ENCODE data around the gene PACSIN3. TPM values are rescaled to one million over a fixed set of nuclear protein-coding genes. Genes with fewer than 3 reads are reported as not detected.
A peak's percentile ranks its signal among the peaks of the same experiment; 100 is the strongest.

The PACSIN3 gene
- total and polyA plus RNA-seq, 2 donors (not counting 3 experiments of a cell fraction or from before 2014, with no cell fraction given), result 15.2 to 27.2 TPM

DNA sequence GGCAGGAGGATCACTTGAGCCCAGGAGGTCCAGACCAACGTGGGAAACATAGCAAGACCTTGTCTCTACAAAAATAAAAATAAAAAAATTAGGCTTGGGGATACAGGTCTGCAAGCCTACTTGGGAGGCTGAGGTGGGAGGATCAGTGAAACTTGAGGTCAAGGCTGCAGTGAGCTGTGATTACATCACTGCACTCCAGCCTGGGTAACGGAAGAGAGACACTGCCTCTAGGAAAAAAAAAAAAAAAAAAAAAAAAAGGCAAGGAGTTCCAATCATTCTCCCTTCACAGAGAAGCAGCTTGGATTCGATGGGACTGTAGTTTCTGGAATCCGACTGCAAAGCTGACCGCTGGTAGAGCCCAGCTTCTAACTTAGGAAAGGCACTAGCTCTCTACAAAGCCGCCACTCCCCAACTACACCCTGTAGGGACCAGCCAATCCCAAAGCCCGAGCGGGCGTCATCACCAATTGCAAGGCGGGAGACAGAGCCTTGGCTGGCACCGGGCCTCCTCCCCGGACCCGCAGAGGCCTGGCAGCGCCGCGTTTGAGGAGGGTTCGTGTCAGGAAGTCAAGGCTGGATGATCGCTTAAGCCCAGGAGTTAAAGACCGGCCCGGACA, 27.8 kb upstream of the PACSIN3 start:
- dilution Hi-C loops (cut with MboI; ENCODE audit: extremely low pct_ligation_motif_present, low sequenced_read_pairs), result no loop called here
- H3K79me2 ChIP-seq (ENCODE audit: control insufficient read depth, insufficient read depth, low read length), result peaks cover 31% of the 10 kb centered on the region
- TSS peak; percentile 57 for BruUV-seq (replicated peaks)
- H3K9ac ChIP-seq (replicated peaks; ENCODE audit: extremely low read depth, insufficient read depth, low read length), result peak overlapping the region; percentile 65
- H3K9me3 ChIP-seq (replicated peaks; ENCODE audit: control insufficient read depth, insufficient read depth, low read length), result no peaks in the 10 kb centered on the region
- POLR2A ChIA-PET, result interaction anchor here (0.6 to 2.4 kb wide), 7 partner anchors 10 to 240 kb away, joined by 3 to 15 read pairs (median 6); partner anchors contain the start of genes ACP2 and MADD
- peak overlapping the region; percentile 63 for H2AFZ ChIP-seq (ENCODE audit: low read depth, low read length)
- intact Hi-C loops (cut with micrococcal nuclease), result loop anchor here (1.0 to 5.0 kb wide), 5 partner anchors 27 to 1092 kb away; partner anchors contain the start of genes PACSIN3 and PHF21A
- CTCF ChIA-PET, result interaction anchor here (0.7 to 3.6 kb wide), 14 partner anchors 10 to 141 kb away, joined by 3 to 19 read pairs (median 4); partner anchors contain the start of gene ACP2
- H4K20me1 ChIP-seq (replicated peaks; ENCODE audit: control insufficient read depth, extremely low read depth, insufficient read depth, low read length), result no peaks in the 10 kb centered on the region
- TF ChIP-seq POLR2A (IDR thresholded peaks at IDR 0.05; ENCODE audit: low read depth, low read length), result peak; percentile 8
- TF ChIP-seq FOS (IDR thresholded peaks at IDR 0.05; ENCODE audit: borderline replicate concordance, insufficient read depth, low read length), result no peak
- H3K4me3 ChIP-seq (replicated peaks in 1 of 3; ENCODE audit: insufficient read depth in 1 of 3, low read depth in 1 of 3, low read length in 3 of 3), result peak overlapping the region in 2 of 3 experiments; percentile 18 to 58
- H3K27me3 ChIP-seq (ENCODE audit: control insufficient read depth in 2 of 2, insufficient read depth in 2 of 2, low read length in 2 of 2), result no peaks in the 10 kb centered on the region
- H3K27ac ChIP-seq (ENCODE audit: insufficient read depth, low read depth, low read length), result peak overlapping the region; percentile 40
- no peaks in the 10 kb centered on the region for H3K9me1 ChIP-seq (replicated peaks; ENCODE audit: control insufficient read depth, extremely low read depth, insufficient read depth, low read length)
- peak overlapping the region; percentile 2 for H3K4me2 ChIP-seq (ENCODE audit: insufficient read depth, low read length)
- peaks cover 23% of the 10 kb centered on the region for H3K4me1 ChIP-seq (ENCODE audit: control insufficient read depth, extremely low read depth, insufficient read depth, low read length)
- FAIRE-seq (no peak), DNase-seq (ENCODE audit: low read depth, low spot score) (peak; percentile 77)
- H3K36me3 ChIP-seq (ENCODE audit: control insufficient read depth in 2 of 2, extremely low read depth in 1 of 2, insufficient read depth in 2 of 2, low read length in 2 of 2), result no peaks in the 10 kb centered on the region

- H3K4me3 ChIP-seq (replicated peaks in 1 of 3; ENCODE audit: insufficient read depth in 1 of 3, low read depth in 1 of 3, low read length in 3 of 3), result no peak overlapping the region
- FAIRE-seq (no peak), DNase-seq (ENCODE audit: low read depth, low spot score) (no peak)
- intact Hi-C loops (cut with micrococcal nuclease) (loop anchor here (5.0 kb wide), 1 partner anchor 1091 kb away; the partner anchor contains the start of gene PHF21A), dilution Hi-C loops (cut with MboI; ENCODE audit: extremely low pct_ligation_motif_present, low sequenced_read_pairs) (no loop called here)
- POLR2A ChIA-PET, result no interaction called here
- no peak overlapping the region for H2AFZ ChIP-seq (ENCODE audit: low read depth, low read length)
- no TSS peak for BruUV-seq (replicated peaks)
- H3K27ac ChIP-seq (ENCODE audit: insufficient read depth, low read depth, low read length), result no peak overlapping the region
- no peak overlapping the region for H3K9ac ChIP-seq (replicated peaks; ENCODE audit: extremely low read depth, insufficient read depth, low read length)
- H3K79me2 ChIP-seq (ENCODE audit: control insufficient read depth, insufficient read depth, low read length), result peaks cover 24% of the 10 kb centered on the region
- H3K4me2 ChIP-seq (ENCODE audit: insufficient read depth, low read length), result no peak overlapping the region
- H4K20me1 ChIP-seq (replicated peaks; ENCODE audit: control insufficient read depth, extremely low read depth, insufficient read depth, low read length), result no peaks in the 10 kb centered on the region
- H3K9me3 ChIP-seq (replicated peaks; ENCODE audit: control insufficient read depth, insufficient read depth, low read length), result no peaks in the 10 kb centered on the region
- TF ChIP-seq, protein P1, sequence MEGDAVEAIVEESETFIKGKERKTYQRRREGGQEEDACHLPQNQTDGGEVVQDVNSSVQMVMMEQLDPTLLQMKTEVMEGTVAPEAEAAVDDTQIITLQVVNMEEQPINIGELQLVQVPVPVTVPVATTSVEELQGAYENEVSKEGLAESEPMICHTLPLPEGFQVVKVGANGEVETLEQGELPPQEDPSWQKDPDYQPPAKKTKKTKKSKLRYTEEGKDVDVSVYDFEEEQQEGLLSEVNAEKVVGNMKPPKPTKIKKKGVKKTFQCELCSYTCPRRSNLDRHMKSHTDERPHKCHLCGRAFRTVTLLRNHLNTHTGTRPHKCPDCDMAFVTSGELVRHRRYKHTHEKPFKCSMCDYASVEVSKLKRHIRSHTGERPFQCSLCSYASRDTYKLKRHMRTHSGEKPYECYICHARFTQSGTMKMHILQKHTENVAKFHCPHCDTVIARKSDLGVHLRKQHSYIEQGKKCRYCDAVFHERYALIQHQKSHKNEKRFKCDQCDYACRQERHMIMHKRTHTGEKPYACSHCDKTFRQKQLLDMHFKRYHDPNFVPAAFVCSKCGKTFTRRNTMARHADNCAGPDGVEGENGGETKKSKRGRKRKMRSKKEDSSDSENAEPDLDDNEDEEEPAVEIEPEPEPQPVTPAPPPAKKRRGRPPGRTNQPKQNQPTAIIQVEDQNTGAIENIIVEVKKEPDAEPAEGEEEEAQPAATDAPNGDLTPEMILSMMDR (IDR thresholded peaks at IDR 0.05; ENCODE audit: extremely low read depth in 1 of 2, insufficient read depth in 1 of 2, low read depth in 1 of 2, low read length in 2 of 2), result no peak
- TF ChIP-seq JUN (IDR thresholded peaks at IDR 0.05; ENCODE audit: borderline replicate concordance, insufficient read depth, insufficient read length, low read depth), result no peak
- H3K27me3 ChIP-seq (ENCODE audit: control insufficient read depth in 2 of 2, insufficient read depth in 2 of 2, low read length in 2 of 2), result no peaks in the 10 kb centered on the region
- H3K36me3 ChIP-seq (ENCODE audit: control insufficient read depth in 2 of 2, extremely low read depth in 1 of 2, insufficient read depth in 2 of 2, low read length in 2 of 2), result no peaks in the 10 kb centered on the region
- H3K4me1 ChIP-seq (ENCODE audit: control insufficient read depth, extremely low read depth, insufficient read depth, low read length), result peaks cover 14% of the 10 kb centered on the region
- CTCF ChIA-PET, result interaction anchor here (0.9 kb wide), 1 partner anchor 51 kb away, joined by 3 read pairs; no protein-coding TSS in a partner anchor
- H3K9me1 ChIP-seq (replicated peaks; ENCODE audit: control insufficient read depth, extremely low read depth, insufficient read depth, low read length), result no peaks in the 10 kb centered on the region
Measured at GRCh38 chr11:47212938-47213337, 26.7 kb upstream of the PACSIN3 start.

All from endothelial cell of umbilical vein (primary cell).